PC-3 (cell line): ENCODE measurements around the gene OCSTAMP. TPM values are rescaled to one million over a fixed set of nuclear protein-coding genes. Genes with fewer than 3 reads are reported as not detected.
A peak's percentile ranks its signal among the peaks of the same experiment; 100 is the strongest.

Experiments used
- ATAC-seq: fragments of 200-7000 bp; cut with Tn5 transposase; 2 replicates; pipeline ENCODE4 v1.9.1; 2020; ENCODE audit warnings: mild to moderate bottlenecking, moderate library complexity
- BruUV-seq: library from RNA; stranded (reverse); fragments of 400-500 nt; replicated peaks from 2 replicates; lab custom pipeline; 2021; lab: Mats Ljungman, UMichigan
- CTCF ChIA-PET: fragments of 300-600 bp; sonication (Branson Sonifier 250); formaldehyde crosslinking; loops from one replicate; lab custom pipeline; 2022; ENCODE audit warnings: antibody characterized with exemption; lab: Charles Lee
- POLR2A ChIA-PET: fragments of 300-600 bp; sonication (Branson Sonifier 250); formaldehyde crosslinking; loops from one replicate; lab custom pipeline; 2022; ENCODE audit warnings: antibody characterized with exemption; ENCODE audit not compliant: unreplicated experiment; lab: Charles Lee
- DNase-seq: peaks from one replicate; pipeline ENCODE4 v3.0.0-alpha.2; 2015
- H2AFZ ChIP-seq: fragments of 300-600 bp; sonication (generic); 2 replicates; pipeline ENCODE4 v1.6.0; 2016; ENCODE audit warnings: antibody characterized with exemption, low read length
- H3F3A ChIP-seq: fragments of 300-600 bp; sonication (generic); one replicate; pipeline ENCODE4 v1.6.0; 2017; ENCODE audit warnings: antibody characterized with exemption, low read length, control low read depth, mild to moderate bottlenecking; ENCODE audit not compliant: unreplicated experiment
- H3K27ac ChIP-seq: fragments of 300-600 bp; sonication (generic); 2 replicates; pipeline ENCODE4 v1.5.1; 2016; ENCODE audit warnings: mild to moderate bottlenecking, low read length
- H3K27me3 ChIP-seq: fragments of 300-600 bp; sonication (generic); 2 replicates; pipeline ENCODE4 v1.6.1; 2016; ENCODE audit warnings: low read length, mixed read lengths
- H3K36me3 ChIP-seq: fragments of 300-600 bp; sonication (generic); 2 replicates; pipeline ENCODE4 v1.6.1; 2016; ENCODE audit warnings: low read depth, mixed run types, low read length, mixed read lengths
- H3K4me1 ChIP-seq: fragments of 300-600 bp; sonication (generic); 2 replicates; pipeline ENCODE4 v1.5.1; 2016; ENCODE audit warnings: low read length; ENCODE audit not compliant: insufficient read depth
- H3K4me2 ChIP-seq: fragments of 300-600 bp; sonication (generic); 2 replicates; pipeline ENCODE4 v1.6.0; 2016; ENCODE audit warnings: low read length
- H3K4me3 ChIP-seq: fragments of 300-600 bp; sonication (generic); 2 replicates; pipeline ENCODE4 v1.5.1; 2016; ENCODE audit warnings: mild to moderate bottlenecking, low read length, mixed read lengths
- H3K79me2 ChIP-seq: fragments of 300-600 bp; sonication (generic); 2 replicates; pipeline ENCODE4 v1.6.1; 2017; ENCODE audit warnings: low read length, mixed read lengths
- H3K9ac ChIP-seq: fragments of 300-600 bp; sonication (generic); 2 replicates; pipeline ENCODE4 v1.6.0; 2016; ENCODE audit warnings: mild to moderate bottlenecking, low read length
- H3K9me2 ChIP-seq: fragments of 300-600 bp; sonication (generic); replicated peaks from 2 replicates; pipeline ENCODE4 v1.6.1; 2016; ENCODE audit warnings: mixed run types, low read length, mixed read lengths
- H3K9me3 ChIP-seq: fragments of 300-600 bp; sonication (generic); 2 replicates; pipeline ENCODE4 v1.6.1; 2016; ENCODE audit warnings: low read length, mixed read lengths
- H4K20me1 ChIP-seq: fragments of 300-600 bp; sonication (generic); 2 replicates; pipeline ENCODE4 v1.6.1; 2016; ENCODE audit warnings: low read length, mixed read lengths
- CTCF ChIP-seq: fragments of 300-600 bp; sonication (generic); conservative IDR thresholded peaks from 2 replicates; pipeline ENCODE4 v1.5.1; 2017; ENCODE audit warnings: antibody characterized with exemption, low read depth, mild to moderate bottlenecking, low read length
- EZH2 ChIP-seq: fragments of 300-600 bp; sonication (generic); IDR thresholded peaks from one replicate; pipeline ENCODE4 v1.6.1; 2017; ENCODE audit warnings: antibody characterized with exemption, mild to moderate bottlenecking, low read length; ENCODE audit not compliant: unreplicated experiment
- EZH2phosphoT487 ChIP-seq: fragments of 300-600 bp; sonication (generic); IDR thresholded peaks from 2 replicates; pipeline ENCODE4 v1.6.1; 2018; ENCODE audit warnings: mild to moderate bottlenecking, antibody characterized with exemption, low read length, borderline replicate concordance
- intact Hi-C: fragments of 100-400 bp; cut with micrococcal nuclease; formaldehyde crosslinking; loops from 2 replicates; pipeline ENCODE4 v1.9.0; 2023
- total RNA-seq: library from RNA; depleted of rRNA; stranded (reverse); fragments of >200 nt; gene quantifications from 2 replicates; pipeline ENCODE4 v1.2.3, GENCODE V29; 2014

The OCSTAMP gene
- total RNA-seq, 1 experiment from 2014 or later = not detected

- ChIA-PET POLR2A (no interaction called here), CTCF (no interaction called here)
- no peaks in the 10 kb centered on the region for H3K9me2 ChIP-seq
- no peak overlapping the region for H3K4me2 ChIP-seq
- no peak overlapping the region for H3K9ac ChIP-seq
- H3K27ac ChIP-seq = no peak overlapping the region
- peaks cover 4% of the 10 kb centered on the region; the same call in 1 of the 2 replicates for H3K27me3 ChIP-seq
- DNase-seq = peak; percentile 78
- no peak overlapping the region for H2AFZ ChIP-seq
- BruUV-seq = no TSS peak
- no peaks in the 10 kb centered on the region for H3K9me3 ChIP-seq
- H3K4me3 ChIP-seq = no peak overlapping the region
- ATAC-seq = peak; percentile 98
- no peaks in the 10 kb centered on the region for H3F3A ChIP-seq
- no peaks in the 10 kb centered on the region for H3K4me1 ChIP-seq
- H4K20me1 ChIP-seq = no peaks in the 10 kb centered on the region
- no peaks in the 10 kb centered on the region for H3K79me2 ChIP-seq
- H3K36me3 ChIP-seq = no peaks in the 10 kb centered on the region
- TF ChIP-seq EZH2 = no peak
- TF ChIP-seq EZH2phosphoT487 = no peak
- TF ChIP-seq CTCF = peak; percentile 83
- intact Hi-C loops = loop anchor here (1.0 kb wide), 2 partner anchors 160 to 178 kb away; no protein-coding TSS in a partner anchor
Observed at GRCh38 chr20:46520976-46521579, 29.4 kb downstream of the OCSTAMP start.

DNA sequence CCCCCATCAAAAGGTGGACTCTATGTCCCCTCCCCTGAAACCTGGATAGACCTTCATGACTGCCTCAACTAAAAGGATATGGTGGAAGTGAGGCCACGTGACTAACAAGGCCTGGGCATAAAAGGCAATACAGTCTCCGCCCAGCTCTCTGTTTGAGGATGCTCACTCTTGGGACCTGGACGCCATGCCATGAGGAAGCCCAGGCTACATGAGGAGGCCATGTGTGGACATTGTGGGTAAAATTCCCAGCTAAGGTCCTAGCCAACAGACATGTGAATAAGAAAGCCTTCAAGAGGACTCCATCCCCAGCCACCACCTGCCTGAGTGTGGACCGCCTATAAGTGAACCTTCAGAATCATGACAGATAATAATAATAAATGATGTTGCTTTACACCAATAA is 29.9 kb downstream of the OCSTAMP start:
- Histone ChIP-seq H3F3A (no peaks in the 10 kb centered on the region), H3K9ac (no peak overlapping the region), H3K4me2 (no peak overlapping the region), H3K27ac (no peak overlapping the region), H3K4me3 (no peak overlapping the region), H3K9me2 (no peaks in the 10 kb centered on the region), H3K9me3 (no peaks in the 10 kb centered on the region), H3K4me1 (no peaks in the 10 kb centered on the region), H3K79me2 (no peaks in the 10 kb centered on the region), H2AFZ (no peak overlapping the region), H4K20me1 (no peaks in the 10 kb centered on the region), H3K36me3 (no peaks in the 10 kb centered on the region), H3K27me3 (peaks cover 9% of the 10 kb centered on the region; the same call in 1 of the 2 replicates)
- intact Hi-C loops = no loop called here
- TF ChIP-seq CTCF (no peak), EZH2phosphoT487 (no peak)
- ChIA-PET POLR2A (no interaction called here), CTCF (no interaction called here)
- no peak for ATAC-seq
- no peak for DNase-seq
- no TSS peak for BruUV-seq

DNA sequence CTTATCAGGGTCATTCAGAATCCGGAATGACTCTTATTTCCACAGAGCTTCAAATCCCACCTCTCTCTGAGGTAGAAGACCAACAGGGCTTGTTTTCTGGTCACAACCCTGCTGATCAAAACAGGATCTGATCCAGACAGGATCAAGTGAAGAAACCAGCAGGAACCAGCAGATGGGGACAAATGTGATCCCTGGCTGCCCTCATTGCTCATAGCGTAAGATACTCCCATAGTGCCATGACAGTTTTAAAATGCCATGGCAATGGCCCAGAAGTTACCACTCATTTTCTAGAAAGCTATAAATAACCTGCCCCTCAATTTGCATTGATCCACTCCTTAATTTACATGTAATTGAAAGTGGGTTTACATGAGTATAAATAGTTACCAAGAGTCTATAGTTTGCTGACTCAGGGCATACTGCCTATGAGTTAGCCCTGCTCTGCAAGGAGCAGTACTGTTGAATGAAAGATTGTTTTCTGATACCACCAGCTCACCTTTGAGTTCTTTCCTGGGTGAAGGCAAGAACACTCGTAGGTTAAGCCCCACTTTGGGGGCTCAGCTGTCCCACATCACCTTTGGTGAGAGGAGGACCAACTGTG is 30.9 kb downstream of the OCSTAMP start:
- Histone ChIP-seq H3F3A (no peaks in the 10 kb centered on the region), H3K9me2 (no peaks in the 10 kb centered on the region), H4K20me1 (no peaks in the 10 kb centered on the region), H3K36me3 (no peaks in the 10 kb centered on the region), H3K4me1 (no peaks in the 10 kb centered on the region), H3K4me2 (no peak overlapping the region), H2AFZ (no peak overlapping the region), H3K9ac (no peak overlapping the region), H3K27me3 (peaks cover 9% of the 10 kb centered on the region; the same call in 1 of the 2 replicates), H3K9me3 (no peaks in the 10 kb centered on the region), H3K4me3 (no peak overlapping the region), H3K79me2 (no peaks in the 10 kb centered on the region), H3K27ac (no peak overlapping the region)
- CTCF ChIA-PET = no interaction called here
- no peak for ATAC-seq
- TF ChIP-seq EZH2 (no peak), EZH2phosphoT487 (no peak), CTCF (no peak)
- no TSS peak for BruUV-seq
- POLR2A ChIA-PET = no interaction called here
- intact Hi-C loops = no loop called here
- DNase-seq = no peak
